Measurements from ENCODE around the gene TTLL11.

GRCh38 chr9:122107291-122107805, 14.2 kb upstream of the TTLL11 start:
- TF ChIP-seq POLR2A (IDR thresholded peaks at IDR 0.05; ENCODE audit: low read length) (no peak), GATA1 (IDR thresholded peaks at IDR 0.05; ENCODE audit: low read depth, low read length) (no peak)
